OCI-LY3 (cell line): Measurements from ENCODE around the gene SNX25.

ENCODE experiments used
- H2AFZ ChIP-seq: fragments of 200-600, 300-600 bp; shearing (Covaris generic); 2 replicates; pipeline ENCODE4 v1.6.0; 2014; ENCODE audit warnings: antibody characterized with exemption, low read depth, low read length
- H3K27ac ChIP-seq: fragments of 200-600, 300-600 bp; sonication (generic); 2 replicates; pipeline ENCODE4 v1.5.1; 2014; ENCODE audit warnings: mild to moderate bottlenecking, low read length, moderate library complexity, mixed read lengths
- H3K27me3 ChIP-seq: fragments of 200-600, 300-600 bp; sonication (generic); 2 replicates; pipeline ENCODE4 v1.6.1; 2014; ENCODE audit warnings: low read depth, low read length, mixed read lengths
- H3K36me3 ChIP-seq: fragments of 200-600, 300-600 bp; sonication (generic); replicated peaks from 2 replicates; pipeline ENCODE3; 2014; ENCODE audit warnings: low read depth, low read length, mixed read lengths
- H3K4me1 ChIP-seq: fragments of 300-600, 200-600 bp; sonication (generic); 2 replicates; pipeline ENCODE4 v1.6.1; 2014; ENCODE audit warnings: low read length, mixed read lengths
- H3K4me2 ChIP-seq: fragments of 200-600, 300-600 bp; sonication (generic); 2 replicates; pipeline ENCODE4 v1.6.1; 2014; ENCODE audit warnings: low read length, mixed read lengths
- H3K4me3 ChIP-seq: fragments of 300-600, 200-600 bp; sonication (generic); 2 replicates; pipeline ENCODE4 v1.5.1; 2014; ENCODE audit warnings: antibody characterized with exemption, mild to moderate bottlenecking, low read length, moderate library complexity
- H3K79me2 ChIP-seq: fragments of 300-600, 200-600 bp; shearing (Covaris generic); 2 replicates; pipeline ENCODE4 v1.6.1; 2014; ENCODE audit warnings: mild to moderate bottlenecking, low read length, mixed read lengths
- H3K9ac ChIP-seq: fragments of 300-600, 200-600 bp; shearing (Covaris generic); 2 replicates; pipeline ENCODE4 v1.6.0; 2014; ENCODE audit warnings: mild to moderate bottlenecking, low read length, moderate library complexity
- H3K9me3 ChIP-seq: fragments of 200-600, 300-600 bp; shearing (Covaris generic); 2 replicates; pipeline ENCODE4 v1.6.1; 2014; ENCODE audit warnings: low read length, mixed read lengths; ENCODE audit not compliant: insufficient read depth
- H4K20me1 ChIP-seq: fragments of 200-600, 300-600 bp; sonication (generic); 2 replicates; pipeline ENCODE4 v1.6.1; 2016; ENCODE audit warnings: low read length, mixed read lengths; ENCODE audit not compliant: insufficient read depth
- CTCF ChIP-seq: fragments of 200-600, 300-600 bp; sonication (generic); IDR thresholded peaks from 2 replicates; pipeline ENCODE4 v1.5.1; 2014; ENCODE audit warnings: antibody characterized with exemption, low read length, low read depth
- EZH2phosphoT487 ChIP-seq: fragments of 200-600 bp; shearing (Covaris generic); IDR thresholded peaks from 2 replicates; pipeline ENCODE4 v1.6.1; 2018; ENCODE audit warnings: antibody characterized with exemption, mixed run types, low read depth

The SNX25 gene

GRCh38 chr4:185380320-185380719, 170.9 kb downstream of the SNX25 start:
- Histone ChIP-seq H3K79me2 (no peaks in the 10 kb centered on the region), H3K36me3 (peaks cover 3% of the 10 kb centered on the region), H3K4me3 (no peak overlapping the region), H3K9ac (no peak overlapping the region), H3K4me1 (no peaks in the 10 kb centered on the region), H2AFZ (no peak overlapping the region), H4K20me1 (no peaks in the 10 kb centered on the region), H3K4me2 (no peak overlapping the region), H3K27ac (no peak overlapping the region), H3K27me3 (no peaks in the 10 kb centered on the region), H3K9me3 (no peaks in the 10 kb centered on the region)
- TF ChIP-seq EZH2phosphoT487 (no peak), CTCF (no peak)

- no peaks in the 10 kb centered on the region for H3K9me3 ChIP-seq
- no peak overlapping the region for H3K4me2 ChIP-seq
- H3K9ac ChIP-seq, result no peak overlapping the region
- H3K4me3 ChIP-seq, result no peak overlapping the region
- TF ChIP-seq EZH2phosphoT487, result no peak
- H3K27me3 ChIP-seq, result no peaks in the 10 kb centered on the region
- no peak overlapping the region for H3K27ac ChIP-seq
- H4K20me1 ChIP-seq, result no peaks in the 10 kb centered on the region
- H2AFZ ChIP-seq, result no peak overlapping the region
- no peaks in the 10 kb centered on the region for H3K79me2 ChIP-seq
- H3K36me3 ChIP-seq, result peaks cover 3% of the 10 kb centered on the region
- H3K4me1 ChIP-seq, result no peaks in the 10 kb centered on the region
Measured at GRCh38 chr4:185381288-185382196, 172.1 kb downstream of the SNX25 start.

- Histone ChIP-seq H3K27me3 (no peaks in the 10 kb centered on the region), H4K20me1 (no peaks in the 10 kb centered on the region), H3K79me2 (no peaks in the 10 kb centered on the region), H3K9ac (no peak overlapping the region), H3K36me3 (peaks cover 3% of the 10 kb centered on the region), H3K4me3 (no peak overlapping the region), H3K9me3 (no peaks in the 10 kb centered on the region), H3K4me2 (no peak overlapping the region), H2AFZ (no peak overlapping the region), H3K4me1 (no peaks in the 10 kb centered on the region), H3K27ac (no peak overlapping the region)
- no peak for TF ChIP-seq CTCF
- no peak for TF ChIP-seq EZH2phosphoT487
Measured at GRCh38 chr4:185382754-185383153, 173.4 kb downstream of the SNX25 start.

GRCh38 chr4:185383451-185383850, 174.1 kb downstream of the SNX25 start:
- Histone ChIP-seq H3K36me3 (peaks cover 3% of the 10 kb centered on the region), H3K4me3 (no peak overlapping the region), H2AFZ (no peak overlapping the region), H3K27ac (no peak overlapping the region), H3K4me1 (no peaks in the 10 kb centered on the region), H3K27me3 (no peaks in the 10 kb centered on the region), H3K9me3 (no peaks in the 10 kb centered on the region), H4K20me1 (no peaks in the 10 kb centered on the region), H3K4me2 (no peak overlapping the region), H3K9ac (no peak overlapping the region), H3K79me2 (no peaks in the 10 kb centered on the region)
- no peak for TF ChIP-seq EZH2phosphoT487

GRCh38 chr4:185384061-185384460, 174.7 kb downstream of the SNX25 start:
- H4K20me1 ChIP-seq, result no peaks in the 10 kb centered on the region
- no peaks in the 10 kb centered on the region for H3K36me3 ChIP-seq
- no peak overlapping the region for H3K9ac ChIP-seq
- H3K79me2 ChIP-seq, result no peaks in the 10 kb centered on the region
- H2AFZ ChIP-seq, result no peak overlapping the region
- no peaks in the 10 kb centered on the region for H3K9me3 ChIP-seq
- TF ChIP-seq CTCF (no peak), EZH2phosphoT487 (no peak)
- H3K4me3 ChIP-seq, result no peak overlapping the region
- H3K4me1 ChIP-seq, result no peaks in the 10 kb centered on the region
- no peak overlapping the region for H3K4me2 ChIP-seq
- no peak overlapping the region for H3K27ac ChIP-seq
- H3K27me3 ChIP-seq, result no peaks in the 10 kb centered on the region
